HG02642 (cell line): ENCODE data around the gene GPHB5.
"Not testable (repeated sequence)": the region's sequence is repeated elsewhere in the genome, so short reads cannot be mapped to it uniquely, and the experiment has no call there.

Experiments
- ATAC-seq: cut with Tn5 transposase; IDR thresholded peaks from one replicate; pipeline ENCODE4 v1.9.1; 2021; ENCODE audit warnings: mild to moderate bottlenecking; ENCODE audit not compliant: unreplicated experiment, poor library complexity

Gene GPHB5

DNA sequence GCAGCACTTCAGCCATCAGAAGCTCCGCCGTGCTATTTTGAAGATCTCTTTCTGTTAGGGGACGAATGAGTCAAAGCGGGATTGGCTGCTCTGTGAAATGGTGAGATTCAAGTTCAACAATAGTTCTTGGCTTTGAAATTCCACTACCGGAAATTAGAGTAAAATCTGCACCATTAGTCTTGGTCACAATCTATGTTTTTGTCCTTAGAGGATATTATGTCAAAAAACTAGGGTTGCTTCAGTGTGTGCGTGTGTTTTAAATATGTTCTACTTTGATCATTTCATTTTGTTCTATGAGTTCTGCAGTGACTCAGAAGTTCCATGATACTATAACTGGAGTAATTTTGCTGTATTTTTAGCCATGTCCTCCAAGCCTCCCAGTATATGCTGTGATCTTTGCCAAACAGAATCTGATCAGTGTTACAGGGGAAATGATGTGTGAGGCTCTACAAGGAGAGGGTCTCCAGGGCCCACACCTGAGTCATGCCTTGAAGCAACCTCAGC lies 22.6 kb downstream of the GPHB5 start:
- ATAC-seq = no peak

DNA sequence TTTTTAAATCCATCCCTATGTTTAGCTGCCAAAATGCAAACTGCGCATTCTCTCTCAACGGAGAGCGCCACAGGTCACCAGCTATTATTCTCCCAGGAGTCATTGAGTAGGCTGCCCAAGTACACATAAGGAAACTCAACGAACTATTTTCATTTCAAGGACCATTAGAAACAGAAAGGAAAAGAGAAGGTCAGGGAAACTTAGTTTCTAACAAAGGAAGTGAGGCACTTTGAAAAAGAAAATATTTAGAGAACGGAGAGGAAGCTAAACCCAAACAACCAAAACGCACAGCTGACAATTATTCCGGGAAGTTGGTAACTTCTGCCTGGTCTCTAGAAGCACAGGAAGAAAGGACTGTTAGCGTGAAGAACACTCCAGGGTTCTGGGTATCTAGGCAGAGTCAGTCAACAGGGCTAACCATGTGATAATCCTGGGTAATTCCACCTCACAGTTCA lies 23.5 kb downstream of the GPHB5 start:
- no peak for ATAC-seq

DNA sequence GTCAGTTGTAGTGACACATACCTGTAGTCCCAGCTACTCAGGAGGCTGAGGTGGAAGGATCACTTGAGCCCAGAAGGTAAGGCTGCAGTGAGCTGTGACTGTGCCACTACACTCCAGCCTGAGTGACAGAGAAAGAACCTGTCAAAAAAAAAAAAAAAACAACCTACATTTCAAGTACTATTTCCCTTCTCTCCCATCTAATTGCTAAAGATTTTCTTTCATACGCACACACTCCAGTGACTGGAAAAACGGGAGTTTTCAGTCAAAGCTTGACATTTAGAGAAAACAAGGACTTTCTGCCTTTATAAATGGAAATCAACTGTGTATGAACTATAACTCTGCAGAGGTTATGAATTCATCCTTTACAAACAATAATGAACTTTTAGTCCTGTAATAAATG lies 25.9 kb downstream of the GPHB5 start:
- ATAC-seq = no peak

DNA sequence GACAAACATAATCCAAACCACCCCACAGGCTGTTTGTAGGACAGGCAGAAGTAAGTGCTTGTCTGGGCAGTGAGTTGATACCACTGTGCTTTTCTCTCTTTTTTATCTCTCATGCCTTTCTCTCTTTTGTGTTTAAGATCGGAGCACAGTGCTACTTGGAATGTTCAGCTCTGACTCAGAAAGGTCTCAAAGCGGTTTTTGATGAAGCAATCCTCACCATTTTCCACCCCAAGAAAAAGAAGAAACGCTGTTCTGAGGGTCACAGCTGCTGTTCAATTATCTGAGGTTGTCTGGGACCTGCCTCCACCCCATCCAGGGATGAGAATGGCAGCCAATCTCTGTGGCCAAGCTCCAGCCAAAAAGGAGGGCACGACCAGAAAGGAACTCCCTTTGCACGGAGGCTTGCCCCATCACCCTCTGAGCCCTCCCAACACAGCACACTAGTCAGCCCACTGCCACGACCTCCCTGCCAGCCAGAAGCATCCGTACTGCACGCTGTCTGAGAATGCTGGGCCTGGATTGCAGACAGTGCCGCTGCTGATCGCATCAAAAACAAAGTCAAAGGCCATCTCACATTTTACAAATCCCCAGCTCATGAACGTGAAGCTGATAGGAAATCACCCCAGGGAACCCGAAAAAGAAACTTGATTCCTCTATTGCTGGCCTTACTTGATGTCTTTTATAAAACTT lies 27.8 kb downstream of the GPHB5 start:
- no peak for ATAC-seq

DNA sequence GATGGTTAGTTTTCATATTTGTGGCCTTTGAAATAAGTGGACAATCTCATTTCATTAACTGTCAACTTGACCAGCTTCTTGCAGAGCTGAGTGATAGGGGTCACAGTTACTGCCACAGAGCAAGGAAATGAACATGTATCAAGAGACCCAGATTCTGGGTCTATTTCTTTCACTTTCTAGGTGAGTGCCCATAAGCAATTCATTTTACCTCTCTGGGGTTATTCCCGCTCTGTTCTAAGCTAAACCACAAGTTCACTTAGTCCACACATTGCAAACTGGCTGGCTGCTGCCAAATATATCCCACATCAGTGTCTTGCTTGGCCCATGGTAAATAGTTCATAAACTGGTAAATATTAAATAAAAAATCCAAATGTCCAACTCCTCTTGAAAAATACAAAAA lies 29.9 kb downstream of the GPHB5 start:
- no peak for ATAC-seq

DNA sequence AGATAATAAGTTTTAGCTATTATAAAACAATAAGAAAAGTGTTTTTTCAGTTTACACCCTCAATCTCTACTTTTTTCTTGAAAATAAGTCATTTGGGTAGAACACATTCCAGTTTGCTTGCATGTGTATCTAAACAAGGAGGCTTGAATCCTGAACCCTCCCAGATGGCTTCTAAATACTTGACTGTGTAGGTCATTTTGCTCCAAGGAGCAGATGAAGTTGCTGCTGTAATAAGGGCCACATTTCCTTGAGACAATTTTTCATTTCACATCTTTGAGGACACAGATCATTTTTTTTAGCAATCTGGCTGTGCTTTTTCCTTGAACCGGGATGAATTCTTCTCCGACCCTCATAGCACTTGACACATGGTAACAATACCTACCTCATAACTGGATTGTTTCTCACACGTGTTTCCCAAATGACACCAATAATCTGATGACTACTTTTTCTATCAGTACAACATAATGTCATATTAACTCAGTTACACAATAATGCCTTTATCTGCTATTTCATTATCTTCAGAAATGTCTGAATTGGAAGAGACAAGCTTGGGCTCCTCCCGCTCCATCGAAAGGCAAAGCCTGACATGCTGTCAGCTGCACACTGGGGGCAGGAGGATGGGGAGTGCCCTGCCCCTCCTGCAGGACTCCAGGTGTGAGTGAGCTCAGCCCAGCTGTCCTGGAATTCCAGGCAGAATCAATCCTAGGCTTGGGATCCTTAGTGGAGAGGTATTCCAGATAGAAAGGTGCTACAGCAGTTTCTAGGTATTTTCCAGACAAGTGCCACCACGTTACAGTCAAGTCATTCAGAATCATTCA lies 30.9 kb downstream of the GPHB5 start:
- ATAC-seq = no peak

DNA sequence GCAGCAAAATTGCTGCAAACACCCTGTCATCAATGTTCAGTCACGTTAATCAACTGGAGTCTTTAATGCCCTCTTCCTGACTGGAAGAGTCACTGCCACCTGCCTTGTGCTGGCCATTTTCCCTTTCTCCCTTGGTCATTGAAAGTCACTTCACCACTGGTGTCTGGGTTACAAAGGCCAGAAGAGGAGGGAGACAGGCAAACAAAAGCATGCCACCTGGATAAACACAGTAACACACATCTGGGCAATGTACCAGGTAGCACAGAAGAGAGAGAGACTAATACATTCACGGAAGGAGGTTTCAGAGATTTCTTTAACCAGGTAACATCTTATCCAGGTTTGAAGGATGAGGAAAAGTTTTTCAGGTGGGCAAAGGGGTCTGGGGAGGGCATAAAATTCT lies 32.7 kb downstream of the GPHB5 start:
- ATAC-seq = no peak

DNA sequence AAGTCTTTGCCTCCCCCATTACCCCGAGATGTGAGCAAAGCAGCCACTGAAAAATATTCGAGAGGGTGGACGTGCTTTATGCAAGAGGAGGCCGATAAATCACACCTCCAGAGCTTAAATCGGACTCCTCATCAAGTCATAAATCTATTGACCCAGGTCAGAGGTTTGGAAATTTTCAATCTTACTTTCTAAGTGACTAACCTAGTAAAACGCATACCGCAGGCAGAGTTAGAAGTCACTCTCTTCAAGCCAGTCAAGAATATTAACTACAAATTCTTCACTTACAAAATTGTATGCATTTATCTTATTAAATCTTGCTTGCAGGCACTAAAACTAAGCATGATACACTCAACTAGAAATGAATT lies 34.9 kb downstream of the GPHB5 start:
- ATAC-seq = no peak

DNA sequence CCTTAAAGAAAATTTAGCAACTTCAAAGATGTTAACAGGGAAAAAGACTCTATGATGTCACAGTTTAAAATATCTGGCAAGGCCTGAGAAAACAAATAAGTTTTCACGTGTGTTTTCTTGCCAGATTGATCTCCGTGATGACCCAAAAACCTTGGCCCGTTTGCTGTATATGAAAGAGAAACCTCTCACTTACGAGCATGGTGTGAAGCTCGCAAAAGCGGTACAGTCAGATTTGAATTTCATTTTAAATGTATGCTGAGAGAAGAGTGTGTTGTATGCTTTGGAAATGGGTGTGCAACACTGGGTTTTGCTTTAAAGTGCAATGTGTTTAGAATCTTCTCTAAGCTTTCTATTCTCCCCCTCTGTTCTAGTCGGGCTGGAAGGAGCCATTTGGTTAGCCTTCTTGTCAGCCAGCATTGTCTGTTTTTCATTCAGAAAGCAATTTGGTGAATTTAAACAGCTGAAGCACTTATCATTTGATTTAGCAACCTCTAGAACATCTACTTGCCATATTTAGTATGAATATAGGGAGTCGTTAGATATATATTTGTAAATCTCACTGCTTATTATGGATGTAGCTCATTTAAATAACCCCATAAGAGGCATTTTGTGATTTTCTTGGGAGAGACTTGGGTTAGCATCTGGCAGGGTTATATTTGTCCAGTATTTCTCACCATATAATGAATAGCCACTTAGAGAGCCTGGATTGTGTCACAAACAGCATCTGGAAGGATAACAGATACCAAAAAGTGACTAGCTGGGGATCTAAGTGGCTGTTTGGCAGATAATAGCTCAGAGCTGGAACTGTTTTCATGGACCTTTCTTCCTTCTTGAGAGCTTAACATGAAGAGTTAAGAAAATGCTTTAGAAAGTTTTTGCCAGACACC lies 35.5 kb downstream of the GPHB5 start:
- ATAC-seq = no peak

DNA sequence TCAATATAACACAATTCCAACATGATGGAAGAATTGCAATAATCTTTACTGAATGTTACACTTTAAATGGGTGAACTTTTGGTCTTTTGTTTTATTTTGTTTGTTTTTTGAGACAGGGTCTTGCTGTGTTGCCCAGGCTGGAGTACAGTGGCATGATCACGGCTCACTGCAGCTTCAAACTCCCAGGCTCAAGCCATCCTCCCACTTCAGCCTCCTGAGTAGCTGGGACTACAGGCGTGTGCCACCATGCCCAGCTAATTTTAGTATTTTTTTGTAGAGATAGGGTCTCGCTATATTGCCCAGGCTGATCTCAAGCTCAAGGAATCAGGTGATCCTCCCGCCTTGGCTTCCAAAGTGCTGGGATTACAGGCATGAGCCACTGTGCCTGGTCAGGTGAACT lies 38.8 kb downstream of the GPHB5 start:
- ATAC-seq = not testable (repeated sequence)

DNA sequence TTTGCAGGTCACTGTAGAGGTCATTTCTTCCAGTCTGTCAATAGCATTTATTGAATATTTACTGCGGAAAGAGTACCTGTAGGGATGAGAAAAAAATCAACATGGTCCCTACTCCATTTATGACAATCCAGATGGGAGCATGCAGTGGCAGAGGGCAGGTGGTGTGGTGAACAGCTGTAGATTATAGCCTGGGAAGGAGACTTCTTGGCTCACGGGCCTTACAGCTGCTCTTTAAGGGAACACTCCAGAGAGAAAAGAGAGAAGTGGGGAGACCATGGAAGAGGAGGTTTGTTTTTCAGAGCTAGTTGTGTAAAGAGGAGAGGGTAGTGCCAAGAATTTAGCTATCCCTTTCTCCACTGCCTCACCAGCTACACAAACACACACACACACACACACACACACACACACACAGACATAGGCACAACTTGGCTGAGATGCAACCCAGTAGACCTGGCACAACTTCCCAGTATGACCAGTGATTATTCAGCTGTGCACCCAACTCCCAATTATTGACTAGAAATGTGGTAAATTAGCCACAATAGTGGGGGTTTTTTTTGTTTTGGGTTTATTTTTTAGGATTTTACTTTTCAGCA lies 41.0 kb downstream of the GPHB5 start:
- ATAC-seq = no peak

DNA sequence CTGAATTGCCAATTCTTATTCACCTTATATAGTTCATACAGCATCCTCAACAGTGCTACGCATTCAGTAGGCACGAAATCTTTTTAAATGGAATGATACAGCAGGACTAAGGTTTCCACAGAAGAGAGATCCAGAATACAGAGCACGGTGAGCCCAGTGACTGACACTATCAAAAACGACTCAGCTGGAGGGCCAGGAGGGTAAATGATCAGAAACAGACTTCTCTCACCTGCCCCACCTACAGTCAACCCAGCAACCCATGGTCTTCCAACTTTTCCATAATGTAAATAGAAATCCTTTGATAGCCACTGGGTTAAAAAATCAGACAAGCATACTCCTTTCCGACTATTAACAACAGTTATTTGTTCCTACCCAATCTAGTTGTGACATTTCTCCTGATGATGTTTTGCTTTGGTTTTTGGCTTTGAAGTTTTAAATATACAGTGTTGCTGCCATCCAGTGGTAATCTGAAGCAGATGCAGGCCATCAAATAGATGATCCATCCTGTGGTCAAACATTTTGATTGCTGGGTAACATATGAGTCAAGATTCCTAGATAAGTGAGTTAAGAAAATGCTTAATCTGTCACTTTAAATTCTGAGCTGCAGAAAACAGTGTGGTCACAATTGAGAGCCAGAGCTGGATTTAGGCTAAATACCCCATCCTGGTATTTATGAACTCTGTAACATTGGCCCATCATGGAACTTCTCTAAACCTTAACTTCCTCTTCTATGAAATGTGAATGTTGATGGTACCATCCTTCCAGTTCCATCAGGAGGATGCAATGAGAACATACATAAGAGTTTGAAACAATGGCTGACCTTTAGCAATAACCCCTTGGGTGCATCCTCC lies 42.0 kb downstream of the GPHB5 start:
- peak; percentile 63 for ATAC-seq

DNA sequence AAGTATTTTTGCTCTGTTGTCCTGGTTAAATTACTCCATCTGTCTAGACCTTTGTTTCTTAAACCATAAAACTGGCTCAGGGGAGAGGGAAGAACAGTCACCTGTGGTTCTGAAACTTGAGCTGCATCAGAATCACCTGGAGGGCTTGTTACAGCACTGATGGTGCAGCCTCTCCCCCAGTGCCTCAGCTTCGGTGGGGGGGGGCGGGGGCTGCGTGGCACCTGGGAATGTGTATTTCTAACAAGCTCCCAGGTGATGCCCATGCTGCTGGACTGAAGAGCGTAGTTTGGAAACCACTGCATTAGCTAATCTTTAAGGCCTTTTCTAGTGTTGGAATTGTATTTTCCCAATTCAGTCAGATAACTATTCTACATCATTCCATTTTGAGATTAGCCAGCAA lies 42.7 kb downstream of the GPHB5 start:
- ATAC-seq = no peak

DNA sequence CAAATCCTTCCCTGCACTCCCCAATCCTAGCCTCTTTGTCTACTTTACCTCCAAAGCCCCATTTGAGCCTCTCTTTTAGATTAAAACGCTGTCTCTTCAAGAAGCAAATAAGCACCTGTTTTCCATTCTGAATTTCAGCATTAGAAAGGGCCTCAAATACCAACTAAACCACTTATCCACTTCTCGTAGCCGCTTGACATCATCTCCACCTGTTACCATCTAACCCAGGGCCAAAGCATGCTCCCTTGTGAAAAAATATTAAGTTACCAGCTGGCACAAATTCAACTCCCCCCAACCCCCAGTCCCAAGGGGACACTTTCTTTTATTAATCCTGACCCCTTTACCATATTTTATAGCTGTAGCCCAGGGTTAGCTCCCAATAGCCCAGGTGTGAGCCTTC lies 43.1 kb downstream of the GPHB5 start:
- no peak for ATAC-seq

DNA sequence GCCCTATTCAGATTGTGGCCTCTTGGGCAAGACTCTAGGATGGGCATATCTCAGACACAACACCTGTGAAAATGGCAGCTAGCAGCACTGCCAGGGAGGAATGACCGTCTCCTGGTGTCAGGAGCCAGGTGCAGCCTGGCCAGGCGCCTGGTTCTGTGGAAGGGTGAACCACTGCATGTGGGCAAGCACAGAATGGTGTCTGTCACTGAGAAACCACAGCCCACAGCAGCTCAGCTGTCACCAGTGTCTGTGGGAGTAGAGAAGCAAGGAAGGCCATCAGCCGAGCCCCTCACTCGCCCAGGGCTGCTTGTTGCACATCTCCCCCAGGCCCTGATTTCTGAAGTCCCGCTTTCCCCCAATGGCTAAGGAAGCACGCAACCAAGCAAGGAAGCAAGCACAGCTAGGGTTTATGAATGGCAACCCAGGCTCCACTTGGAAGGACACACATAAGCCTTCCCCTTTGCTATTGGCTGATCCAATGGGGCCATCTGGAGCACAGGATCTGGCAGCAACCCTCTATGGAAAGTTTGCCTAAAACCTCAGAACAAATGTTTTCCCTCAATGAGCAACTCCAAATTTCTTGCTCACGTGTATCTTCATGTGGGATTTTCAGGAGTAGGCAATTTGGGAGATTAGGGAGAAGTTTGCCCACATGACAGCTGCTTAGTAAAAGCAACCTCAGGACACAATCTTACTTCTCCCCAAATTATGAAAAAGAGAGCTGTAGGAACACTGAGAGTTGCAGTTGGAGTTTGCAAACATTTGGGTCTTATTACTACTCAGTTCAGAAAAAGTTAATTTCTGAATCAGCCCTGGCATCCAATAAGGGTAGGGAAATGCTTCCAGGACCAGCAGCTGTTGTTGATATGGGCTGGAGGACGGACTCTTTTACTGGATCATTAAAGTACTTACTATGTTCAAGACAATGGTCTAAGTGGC lies 44.7 kb downstream of the GPHB5 start:
- no peak for ATAC-seq

DNA sequence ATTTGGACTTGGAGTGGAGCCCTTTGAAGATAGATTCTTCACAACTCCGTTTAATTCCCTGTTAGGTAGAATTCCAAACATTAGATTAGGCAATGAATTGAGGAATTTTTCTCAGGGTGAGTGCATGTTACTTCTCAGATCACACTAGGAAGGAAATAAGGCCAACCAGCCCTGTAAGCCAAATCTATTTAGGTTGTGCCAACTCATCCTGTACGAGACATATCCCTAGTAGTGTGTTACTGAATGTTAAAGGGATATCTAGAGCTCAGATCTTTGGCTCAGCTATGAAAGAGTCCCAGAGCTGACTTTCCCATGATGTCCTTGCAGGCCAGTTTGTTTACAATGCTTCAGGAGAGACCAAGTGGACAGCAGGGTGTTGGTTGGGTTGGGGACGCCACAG lies 45.6 kb downstream of the GPHB5 start:
- ATAC-seq = no peak

DNA sequence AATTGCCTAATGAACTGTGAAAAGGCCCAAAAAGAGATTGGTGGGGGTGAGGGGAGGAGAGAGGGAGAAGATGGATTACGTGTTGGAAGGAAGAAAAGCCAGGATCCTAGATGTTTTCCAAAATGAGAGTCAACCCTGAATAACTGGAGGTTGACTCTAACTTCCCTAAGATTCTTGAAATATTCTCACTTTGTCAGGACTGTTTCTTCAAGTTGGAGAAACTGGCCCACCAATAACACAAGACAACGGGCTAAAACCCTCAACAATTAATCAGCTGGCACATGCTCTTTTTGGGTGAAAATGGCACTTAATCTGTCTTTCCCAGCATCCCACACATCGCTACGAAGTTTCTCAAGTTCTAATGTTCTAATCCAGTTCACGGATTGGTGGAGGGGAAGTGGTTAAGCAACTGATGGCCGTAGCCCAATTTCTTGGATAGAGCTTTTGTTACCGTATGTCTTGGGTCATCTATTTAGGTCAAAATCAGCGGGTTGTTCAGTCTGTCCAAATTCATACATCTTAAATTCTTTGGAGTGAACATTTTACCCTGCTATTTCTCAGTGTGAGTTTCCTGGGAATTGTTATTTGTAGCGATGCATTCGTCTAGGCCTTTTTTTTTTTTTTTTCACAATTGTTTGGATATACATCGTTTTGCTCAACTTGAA lies 49.0 kb downstream of the GPHB5 start:
- no peak for ATAC-seq

DNA sequence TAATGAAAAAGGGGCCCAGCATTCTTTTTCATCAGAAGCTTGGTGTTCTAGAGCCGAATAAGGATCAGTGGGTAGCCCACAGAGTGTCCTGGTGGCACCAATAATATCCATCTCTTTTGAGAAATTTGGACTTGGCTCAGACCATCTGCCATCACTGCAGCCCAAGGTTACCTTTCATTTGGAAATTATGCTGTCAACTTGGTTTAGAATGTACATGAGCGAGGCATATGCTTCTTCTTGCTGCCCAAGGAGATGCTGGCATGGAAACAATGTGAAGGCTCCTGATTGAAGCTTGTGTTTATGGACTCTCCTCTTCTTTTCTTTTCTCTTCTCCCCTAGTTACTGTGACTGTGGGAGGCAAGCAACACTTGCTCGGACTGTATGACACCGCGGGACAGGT lies 50.0 kb downstream of the GPHB5 start:
- no peak for ATAC-seq
